Endometrium (tissue), 2 donors: ENCODE data around the gene SAMD14.

Experiments used
- FAIRE-seq: peaks from 2 replicates; lab custom pipeline; 2012; peaks lifted over from hg19 to GRCh38; lab: Jason Lieb, UNC
- donor health status: control.
- donor health status: control.

Gene SAMD14

DNA sequence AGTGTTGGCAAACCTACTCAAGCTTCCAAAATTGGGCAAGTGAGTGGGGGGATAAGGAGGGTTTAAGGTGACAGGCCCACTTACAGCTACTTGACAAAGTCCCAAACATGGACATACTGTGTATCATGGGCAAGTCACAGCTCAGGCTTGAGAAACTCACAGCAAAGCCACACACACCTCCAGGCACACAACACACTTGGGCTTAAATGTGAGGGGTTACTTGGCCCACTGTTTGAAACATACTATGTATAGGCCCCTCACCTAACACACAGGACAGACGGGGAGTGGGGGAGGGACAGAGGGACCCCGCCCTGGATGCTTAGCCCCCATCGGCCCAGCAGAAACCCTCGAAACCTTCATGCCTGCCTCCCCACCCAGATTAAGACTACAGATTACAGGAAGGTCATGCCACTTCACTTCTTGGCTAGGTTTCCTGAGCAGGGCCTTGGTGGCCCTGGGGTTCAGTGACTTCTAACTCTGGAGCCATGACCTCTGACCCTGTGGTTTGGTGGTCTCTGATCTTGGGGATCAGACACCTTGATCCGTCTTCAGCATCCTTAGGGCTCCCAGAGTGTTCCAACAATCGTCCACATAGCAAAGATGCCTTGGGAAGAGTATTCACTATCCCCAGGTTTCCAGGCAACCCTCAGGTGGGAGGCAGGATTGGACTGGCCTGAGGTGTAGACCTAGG lies 2.3 kb upstream of the SAMD14 start:
- FAIRE-seq: no peak

DNA sequence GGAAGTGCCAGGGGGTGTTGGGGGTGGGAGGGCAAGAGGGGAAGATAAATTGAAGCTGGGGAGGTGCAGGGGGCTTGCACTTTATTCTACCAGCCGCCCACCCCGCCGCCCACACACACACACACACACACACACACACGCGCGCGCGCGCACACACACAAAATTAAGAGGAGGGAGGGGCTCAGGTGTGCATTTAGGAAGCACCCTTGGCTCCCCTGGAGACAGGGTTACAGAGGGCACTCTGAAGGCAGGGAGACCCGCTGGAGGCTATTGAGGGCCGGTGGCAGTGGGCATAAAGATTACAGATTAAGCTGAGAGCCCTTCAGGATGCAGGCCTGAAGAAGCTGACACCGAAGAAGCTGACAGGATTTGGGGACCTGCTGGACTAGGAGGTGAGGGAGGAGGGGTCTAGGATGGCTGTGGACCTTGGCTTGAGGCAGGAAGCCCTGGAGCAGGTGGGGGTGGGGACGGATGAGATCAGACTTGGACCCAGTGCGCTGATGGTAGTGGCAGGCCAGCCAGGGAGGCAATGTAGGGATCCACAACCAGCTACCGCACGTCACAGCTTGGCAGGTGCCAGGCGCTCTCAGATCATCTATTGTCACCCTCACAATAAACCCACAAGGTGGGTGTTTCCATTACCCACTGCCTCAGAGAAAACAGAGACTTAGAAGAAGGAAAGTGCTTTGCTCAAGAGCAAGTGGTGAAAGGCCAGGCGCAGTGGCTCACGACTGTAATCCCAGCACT lies 772 bp upstream of the SAMD14 start:
- no peak for FAIRE-seq

DNA sequence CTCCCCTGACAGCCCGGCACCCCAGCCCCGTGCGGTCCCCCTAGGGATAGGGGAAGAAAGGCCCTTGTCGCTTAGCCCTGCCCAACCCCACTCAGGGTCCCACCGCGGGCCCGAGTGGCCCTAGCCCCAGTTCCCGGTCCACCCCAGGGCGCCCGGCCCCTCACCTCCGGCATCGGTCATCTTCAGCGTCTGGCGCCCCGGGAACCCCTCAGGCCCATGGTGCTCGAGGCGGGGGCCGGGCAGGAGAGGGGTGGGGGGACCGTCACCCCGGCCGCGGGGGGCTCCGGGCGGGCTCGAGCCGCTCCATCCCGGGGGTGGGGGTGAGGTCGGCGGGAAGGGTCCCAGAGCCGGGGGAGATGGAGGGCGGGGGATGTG lies 620 bp downstream of the SAMD14 start:
- FAIRE-seq: no peak

DNA sequence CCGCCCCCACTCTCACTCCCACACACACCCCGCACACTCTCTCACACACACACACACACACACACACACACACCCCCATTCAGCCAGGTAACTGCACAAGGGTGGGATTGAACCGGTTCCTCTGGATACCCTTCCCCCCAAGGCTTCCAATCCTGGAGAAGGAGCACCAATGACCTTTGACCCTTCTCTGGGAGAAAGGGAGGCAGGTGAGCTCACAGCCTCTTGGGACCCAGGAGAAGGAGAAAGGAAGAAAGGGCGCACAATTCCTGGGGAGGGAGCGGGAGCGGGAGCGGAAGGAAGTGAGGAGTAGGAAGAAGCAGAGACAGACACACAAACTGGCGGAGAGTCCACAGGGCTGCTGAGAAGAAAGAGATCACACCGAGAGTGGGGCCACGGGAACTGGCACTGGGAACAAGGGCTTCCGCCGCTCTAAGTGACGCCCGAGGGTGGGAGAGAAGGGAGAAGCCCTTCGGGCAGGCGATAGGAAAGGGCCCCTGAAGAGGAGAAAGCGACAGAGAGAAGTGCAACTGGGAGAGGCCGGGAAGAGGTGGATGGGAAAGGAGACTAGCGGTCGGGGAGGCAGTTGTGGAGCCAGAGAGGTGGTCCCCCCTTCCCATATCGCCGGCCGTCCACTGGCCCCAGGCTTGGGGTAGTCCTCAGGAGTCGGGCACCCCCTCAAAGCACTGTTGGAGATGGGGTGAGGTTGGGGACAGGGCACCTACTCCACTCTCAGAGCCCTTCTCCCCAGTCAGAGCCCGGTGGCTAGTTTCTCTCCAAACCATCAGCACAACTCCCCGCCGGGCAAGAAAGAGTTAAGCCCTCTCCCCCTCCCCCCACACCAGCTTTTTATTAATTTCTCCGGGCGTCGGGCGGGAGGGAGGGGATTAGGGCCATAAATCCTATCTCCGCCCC lies 1.3 kb downstream of the SAMD14 start:
- FAIRE-seq: no peak

DNA sequence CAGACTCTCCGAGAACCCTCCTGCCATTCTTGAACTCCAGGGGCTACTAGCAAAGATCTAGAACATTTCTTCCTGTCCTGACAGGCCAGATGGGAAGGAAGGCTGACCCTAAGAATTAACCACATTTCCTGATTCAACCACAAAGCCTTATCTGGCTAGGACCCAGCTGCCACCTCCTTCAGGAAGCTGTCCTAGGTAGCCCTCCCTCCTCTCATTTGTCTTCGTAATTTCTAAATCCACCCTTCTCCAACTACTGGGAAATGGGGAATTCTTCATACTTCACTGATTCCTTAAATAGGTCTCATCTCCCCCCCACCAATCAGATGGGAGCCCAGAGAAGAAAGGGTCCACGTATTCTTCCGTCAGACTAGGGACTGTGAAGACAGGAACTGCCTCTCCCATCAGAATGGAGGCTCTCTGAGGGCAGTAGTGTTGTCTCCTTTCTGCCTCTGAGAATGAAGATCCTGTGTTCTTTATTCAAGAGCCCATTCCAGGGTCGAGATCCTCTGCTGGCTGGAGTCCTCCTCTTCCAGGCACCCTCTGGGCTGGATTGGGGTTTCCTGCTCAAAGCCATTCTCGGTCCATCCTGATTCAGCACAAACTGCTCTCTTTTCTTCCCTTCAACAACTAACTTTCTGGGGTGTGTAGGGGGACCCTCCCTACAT lies 2.1 kb downstream of the SAMD14 start:
- no peak for FAIRE-seq

DNA sequence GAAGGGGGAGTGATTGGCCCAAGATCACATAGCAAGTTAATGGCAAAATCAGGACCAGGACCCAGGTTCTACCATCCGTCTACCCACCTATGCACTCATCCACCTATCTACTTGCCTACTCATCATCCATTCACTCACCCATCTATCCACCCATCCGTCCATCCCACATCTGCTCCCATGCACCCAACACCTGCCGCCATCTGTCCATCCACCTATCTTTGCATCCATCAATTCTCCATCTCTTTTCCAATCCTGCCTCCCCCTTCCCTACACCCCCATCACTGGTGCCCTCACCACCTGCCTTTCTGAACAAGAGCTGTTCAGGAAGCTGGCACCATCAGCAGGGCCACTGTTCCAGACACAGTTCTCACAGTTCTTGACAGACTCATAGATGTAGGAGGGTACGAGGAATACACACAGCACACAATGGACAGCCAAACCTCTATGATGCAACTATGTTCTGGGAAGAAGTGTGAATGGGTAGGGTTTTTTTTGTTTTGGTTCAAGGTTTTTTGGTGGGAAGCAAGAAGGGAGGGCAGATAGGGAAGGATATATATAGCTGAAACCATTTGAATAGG lies 4.5 kb downstream of the SAMD14 start:
- FAIRE-seq: no peak

DNA sequence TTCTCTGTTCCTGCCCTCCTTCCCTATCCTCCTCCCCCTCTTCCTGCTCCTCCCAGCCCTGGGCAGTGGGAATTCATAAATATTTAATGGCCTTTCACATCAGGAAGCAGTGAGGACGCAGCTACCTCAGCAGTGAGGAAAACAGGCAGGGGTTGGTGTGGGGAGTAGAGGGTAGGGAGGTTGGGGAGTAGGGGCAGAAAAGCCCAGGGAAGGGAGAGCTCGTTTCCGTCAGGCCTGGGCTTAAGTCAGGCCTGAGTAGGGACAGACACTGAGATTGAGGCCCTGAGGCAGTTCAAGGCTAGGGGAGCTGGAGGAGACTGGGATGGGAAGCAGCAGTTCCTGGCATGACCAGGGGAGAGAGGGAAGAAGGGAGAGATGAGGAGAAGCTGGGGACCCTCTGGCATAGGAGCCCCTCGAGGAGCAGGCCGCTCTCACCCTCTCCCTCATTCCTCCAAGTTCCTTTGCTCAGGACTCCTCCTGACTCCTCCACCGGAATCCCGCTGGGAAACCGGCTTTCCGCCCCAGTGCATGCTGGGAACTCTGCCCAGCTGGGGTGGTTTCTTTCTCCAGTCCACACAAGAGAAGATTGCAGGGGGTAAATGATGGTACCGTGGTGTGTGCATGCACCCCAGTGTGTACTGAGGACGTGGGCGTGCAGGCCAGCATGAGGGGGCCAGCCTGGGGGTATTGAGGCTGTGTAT lies 6.2 kb downstream of the SAMD14 start:
- FAIRE-seq: no peak

DNA sequence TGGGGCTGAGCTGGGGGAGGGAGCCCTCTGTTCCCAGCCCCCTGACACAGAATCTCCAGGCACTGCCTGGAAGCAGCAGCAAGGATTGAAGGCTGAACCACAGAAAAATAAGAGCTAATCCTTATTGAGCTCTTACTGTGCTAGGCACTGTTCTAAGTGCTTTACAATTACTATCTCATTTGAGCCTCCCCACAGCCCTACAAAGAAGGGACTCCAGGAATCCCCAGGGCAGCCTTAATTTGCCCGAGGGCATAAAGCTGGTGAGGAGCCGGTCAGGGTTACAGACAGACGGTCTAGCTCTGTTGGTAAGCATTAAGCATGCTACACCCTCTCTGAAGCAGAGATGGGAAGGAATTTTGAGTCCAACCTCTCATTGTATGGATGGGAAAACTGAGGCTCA lies 7.0 kb downstream of the SAMD14 start:
- FAIRE-seq: no peak

DNA sequence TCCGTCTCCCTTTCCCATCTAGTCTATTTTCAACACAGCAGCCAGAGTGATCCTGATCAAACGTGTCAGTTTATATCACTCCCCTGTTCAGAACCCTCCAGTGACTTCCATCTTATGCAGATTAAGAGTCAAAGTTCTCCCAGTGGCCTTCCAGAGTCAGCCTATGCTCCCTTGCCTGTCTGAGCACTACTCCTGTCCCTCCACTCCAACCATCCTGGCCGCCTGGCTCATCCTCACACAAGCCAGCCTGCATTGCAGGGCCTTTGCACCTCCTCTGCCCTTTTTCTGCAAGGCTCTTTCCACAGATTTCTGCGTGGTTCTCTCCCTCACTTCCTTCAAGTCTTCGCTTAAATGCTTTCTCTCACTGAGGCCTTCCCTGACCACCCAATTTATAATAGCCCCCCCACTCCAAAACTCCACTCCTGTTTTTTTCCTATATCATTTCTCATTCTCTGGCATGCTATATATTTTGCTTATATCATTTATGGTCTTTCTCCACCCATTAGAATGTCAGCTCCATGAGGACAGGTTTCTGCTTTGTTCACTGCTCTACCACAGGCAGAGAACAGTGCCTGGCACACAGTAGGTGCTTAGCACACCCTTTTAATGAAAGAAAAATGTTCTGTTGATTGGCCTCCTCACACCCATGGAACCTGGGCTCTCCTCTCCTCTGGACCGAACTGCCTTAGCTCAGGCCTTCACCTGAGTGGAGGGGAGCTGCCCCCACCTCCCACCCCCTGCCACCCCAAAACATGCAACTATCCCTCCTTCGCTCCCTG lies 9.3 kb downstream of the SAMD14 start:
- FAIRE-seq: no peak

DNA sequence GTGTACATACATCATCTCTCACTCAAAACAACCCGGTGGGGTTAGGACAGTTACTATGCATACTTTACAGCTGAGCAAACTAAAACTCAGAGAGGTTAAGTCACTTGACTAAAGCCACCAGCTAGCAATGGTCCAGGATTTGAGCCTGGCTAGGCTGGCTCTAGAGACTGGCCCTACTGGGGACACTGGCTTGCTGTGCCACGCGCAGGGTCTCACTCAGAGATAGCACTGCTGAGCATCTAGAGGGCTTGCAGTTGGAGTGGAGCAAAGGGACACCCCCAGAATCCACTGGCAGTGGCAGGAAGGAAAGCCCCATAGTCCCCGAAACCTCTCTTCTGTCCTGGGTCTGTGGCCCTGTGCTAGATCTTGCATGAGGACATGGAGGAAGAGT lies 11.1 kb downstream of the SAMD14 start:
- FAIRE-seq: no peak

DNA sequence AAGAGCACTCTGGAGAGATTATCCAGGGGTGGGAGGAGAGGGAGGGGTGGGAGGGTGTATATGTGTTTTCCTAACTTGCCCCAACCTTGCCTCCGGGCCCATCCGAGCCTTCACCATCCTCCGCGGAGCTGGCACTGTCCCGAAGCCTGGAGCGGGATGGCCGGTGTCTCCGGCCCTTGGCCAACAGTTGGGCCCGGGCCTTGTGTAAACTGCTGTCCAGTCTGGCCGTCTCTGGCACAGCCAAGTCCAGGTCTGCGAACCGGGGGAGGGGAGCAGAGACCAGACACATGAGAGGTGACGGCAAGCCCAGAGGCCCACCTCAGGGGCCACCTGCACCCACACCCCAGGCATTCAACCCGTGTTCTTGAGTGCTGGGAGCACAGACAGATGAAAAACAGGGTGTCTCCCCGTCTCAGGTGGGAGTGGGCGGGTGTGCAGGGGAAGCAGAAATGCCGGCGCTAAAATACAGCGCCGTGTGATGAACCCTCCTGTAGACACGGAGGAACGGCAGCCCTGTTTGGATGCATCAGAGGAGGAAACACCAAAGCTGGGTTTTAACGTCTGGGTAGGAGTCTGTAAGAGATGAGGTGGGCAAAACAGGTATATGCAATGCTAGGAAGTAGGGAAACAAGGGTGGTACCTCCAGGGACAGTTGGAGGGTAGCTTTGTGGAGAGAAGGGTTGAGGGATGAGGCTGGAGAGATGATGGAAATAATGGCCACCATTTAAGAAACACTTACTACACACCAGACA lies 11.7 kb downstream of the SAMD14 start:
- FAIRE-seq: no peak

DNA sequence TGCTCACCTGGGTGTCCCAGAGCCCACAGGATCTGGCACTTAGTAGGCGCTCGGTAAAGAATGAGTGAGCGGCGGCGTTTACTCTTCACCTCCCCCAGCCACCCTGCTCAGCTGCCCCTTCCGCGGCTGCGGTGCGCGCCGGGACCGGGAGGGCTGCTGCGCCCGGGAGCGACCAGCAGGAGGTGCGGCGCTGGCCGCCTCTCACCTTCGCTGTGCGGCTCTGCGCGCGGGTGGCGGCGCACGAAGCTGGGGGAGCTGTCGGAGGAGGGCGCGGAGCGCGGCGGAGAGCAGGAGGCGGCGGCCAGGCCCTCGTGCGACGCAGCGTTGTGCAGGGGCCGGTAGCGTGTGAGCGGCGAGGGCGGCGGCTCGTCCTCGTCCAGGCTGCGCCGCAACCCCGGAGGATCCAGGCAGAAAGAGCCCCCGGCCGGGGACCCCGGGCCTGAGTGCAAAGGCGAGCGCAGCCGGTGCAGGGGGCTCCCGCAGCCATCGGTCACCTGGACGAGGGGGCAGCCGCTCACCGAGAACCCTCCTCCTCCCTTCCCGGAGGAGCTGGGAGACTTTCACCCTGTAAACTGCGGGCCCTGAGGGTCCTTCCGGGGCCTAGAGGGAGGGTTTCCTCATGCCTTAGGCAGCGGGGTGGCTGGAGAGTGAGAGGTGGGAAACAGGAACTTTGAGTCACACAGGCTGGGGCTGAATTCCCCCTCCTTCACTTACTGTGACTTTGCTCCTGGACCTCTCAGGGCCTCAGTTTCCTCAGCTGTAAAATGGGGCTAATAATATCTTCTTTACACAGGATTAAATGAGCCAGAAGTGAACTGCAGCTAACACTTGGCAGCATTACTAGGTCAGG lies 12.5 kb downstream of the SAMD14 start:
- no peak for FAIRE-seq

DNA sequence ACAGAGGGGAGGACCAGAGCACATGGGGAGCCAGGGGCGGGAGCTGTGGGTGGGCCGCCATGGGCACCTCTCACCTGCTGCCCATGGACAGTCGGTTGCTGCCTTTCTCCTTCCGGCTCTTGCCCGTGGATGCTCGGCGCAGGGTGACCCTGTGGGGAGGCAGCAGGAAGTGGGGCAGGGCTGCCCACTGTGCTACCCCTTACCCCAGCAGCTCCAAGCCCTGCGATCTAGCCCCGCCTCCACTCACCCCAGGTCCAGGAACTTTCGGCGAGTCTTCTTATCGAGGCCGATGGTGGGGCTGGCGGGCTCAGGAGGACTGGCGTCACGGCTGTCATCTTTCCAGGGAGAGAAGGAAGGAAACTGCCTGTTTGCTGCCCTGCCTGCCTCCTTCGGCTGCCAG lies 14.2 kb downstream of the SAMD14 start:
- no peak for FAIRE-seq

DNA sequence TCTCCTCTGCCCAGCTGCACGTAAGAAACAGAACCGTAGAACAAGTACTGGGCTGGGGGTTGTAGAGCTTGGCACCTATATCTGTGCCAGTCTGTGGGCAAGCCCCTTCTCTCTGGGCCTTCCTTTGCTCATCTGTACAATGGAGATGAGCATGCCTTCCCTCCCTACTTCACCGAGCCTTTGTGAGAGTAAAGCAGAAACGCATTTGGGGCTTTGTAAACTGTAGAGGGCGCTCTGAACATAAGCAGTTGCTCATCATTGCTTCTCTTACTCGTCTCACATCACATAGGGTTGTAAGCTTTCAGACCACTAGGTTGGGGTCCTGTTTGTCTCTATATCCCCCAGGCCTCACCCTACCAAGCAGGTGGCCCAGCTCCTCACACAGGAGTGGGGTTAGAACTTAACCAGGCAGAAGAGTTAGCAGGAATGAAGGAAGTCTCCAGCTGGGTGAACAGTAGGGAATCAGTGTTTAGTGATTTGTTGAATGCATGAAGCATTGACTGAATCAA lies 15.1 kb downstream of the SAMD14 start:
- FAIRE-seq: no peak

DNA sequence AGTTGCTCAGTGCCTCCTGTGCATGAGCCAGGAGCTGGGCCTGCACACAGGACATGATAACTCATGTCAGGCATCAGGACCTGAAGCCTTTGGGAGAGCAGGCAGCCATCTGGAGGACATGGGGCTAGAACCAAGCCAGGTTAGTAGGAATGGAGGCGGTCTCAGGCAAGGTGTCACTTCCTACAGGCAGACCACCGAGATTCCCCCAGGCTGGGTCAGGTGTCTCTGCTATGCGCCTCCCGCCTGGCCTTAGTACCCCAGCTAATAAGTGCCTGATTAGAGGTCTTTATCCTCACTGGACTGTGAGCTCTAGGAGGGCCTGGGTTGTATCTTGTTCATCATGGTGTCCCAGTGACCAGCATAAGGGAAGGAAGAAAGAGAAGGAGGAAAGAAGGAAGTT lies 15.6 kb downstream of the SAMD14 start:
- no peak for FAIRE-seq

DNA sequence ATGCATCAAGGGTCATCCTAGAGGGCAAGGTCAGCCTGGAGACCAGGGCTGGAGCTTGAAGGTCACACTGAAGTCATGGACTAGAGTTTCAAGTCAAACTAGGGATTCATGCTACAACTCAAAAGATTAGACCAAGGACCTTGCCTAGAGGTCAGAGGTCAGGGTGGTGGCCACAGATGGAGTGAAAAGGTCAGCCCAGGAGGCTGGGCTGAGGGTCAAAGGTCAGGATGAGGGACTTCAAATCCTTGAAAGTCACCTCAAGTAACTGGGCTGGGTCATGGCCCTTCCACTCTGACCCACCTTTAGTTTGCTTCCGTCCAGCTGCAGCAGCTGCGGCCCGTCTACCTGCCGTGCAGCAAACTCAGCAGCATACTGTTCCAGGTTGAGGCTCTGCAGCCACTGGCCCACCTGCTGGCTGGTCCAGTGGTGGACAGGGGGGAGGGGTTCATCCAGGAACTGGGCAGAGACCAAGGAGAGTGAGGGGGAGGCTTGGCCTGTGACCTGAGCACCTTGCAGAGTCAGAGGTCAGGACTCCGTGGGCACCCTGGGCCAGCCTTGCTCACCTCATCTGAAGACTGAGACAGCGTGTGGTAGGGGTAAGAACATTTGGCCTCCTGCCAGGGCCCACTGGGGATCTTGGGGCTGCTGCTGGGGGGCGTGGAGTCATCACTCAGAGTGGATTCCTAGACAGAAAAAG lies 16.2 kb downstream of the SAMD14 start:
- no peak for FAIRE-seq

DNA sequence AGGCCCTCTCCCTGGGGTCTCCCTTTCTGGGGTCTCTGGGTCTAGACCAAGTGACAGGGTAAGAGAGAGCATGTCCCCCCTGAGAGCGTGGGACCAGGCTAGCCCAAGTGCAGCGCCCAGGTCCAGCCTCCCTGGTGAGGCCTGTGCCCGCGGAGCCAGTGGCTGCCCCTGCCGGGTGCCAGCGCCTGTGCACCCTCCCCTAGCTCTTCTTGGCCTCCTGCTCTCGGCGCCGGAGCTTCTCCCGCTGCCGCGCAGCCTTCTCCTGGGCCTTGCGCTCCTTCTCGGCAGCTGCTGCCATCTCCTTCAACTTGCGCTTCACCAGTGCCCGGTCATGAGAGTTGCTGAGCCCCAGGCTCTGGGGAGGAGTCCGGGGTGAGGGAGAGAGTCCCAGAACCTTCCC lies 17.3 kb downstream of the SAMD14 start:
- FAIRE-seq: no peak
